HepG2 (cell line): ENCODE results near the gene OLR1. TPM values are rescaled to one million over a fixed set of nuclear protein-coding genes. Genes with fewer than 3 reads are reported as not detected.

Source experiments
- KDM1A ChIP-seq: IDR thresholded peaks from 2 replicates; pipeline ENCODE4 v1.6.1; 2016; ENCODE audit warnings: missing compliant biosample characterization
- MLLT10 ChIP-seq: sonication (generic); formaldehyde crosslinking; IDR thresholded peaks from 2 replicates; pipeline ENCODE4 v1.4.0; 2020; ENCODE audit warnings: missing genetic modification reagents
- ZBTB7B ChIP-seq: sonication (generic); formaldehyde crosslinking; IDR thresholded peaks from 2 replicates; pipeline ENCODE4 v1.4.0; 2020; ENCODE audit warnings: missing genetic modification reagents
- ZNF136 ChIP-seq: sonication (generic); formaldehyde crosslinking; IDR thresholded peaks from 2 replicates; pipeline ENCODE4 v1.8.1; 2022; ENCODE audit warnings: low read depth, mild to moderate bottlenecking, moderate library complexity, missing genetic modification reagents
- polyA plus RNA-seq, 8 experiments: library from polyadenylated mRNA; depleted of rRNA in 3 of 8; stranded (reverse) in 7 of 8; unstranded in 1 of 8; fragments of >200 nt; fragmentation: Illumina TruSeq in 4 of 8; extraction: Trizol in 4 of 8; gene quantifications; 2 replicates each; pipeline versions ENCODE4 v1.2.1 to v1.2.3, GENCODE V29; 2011 to 2016; ENCODE audit warnings: low read depth in 4 of 8, missing spikeins in 1 of 8, mixed read lengths in 1 of 8; ENCODE audit not compliant: insufficient read depth in 1 of 8
- total RNA-seq, 5 experiments: library from RNA; depleted of rRNA; stranded (reverse); fragments of >200 nt; fragmentation: Illumina TruSeq; extraction: Trizol; gene quantifications; 2 replicates each; pipeline ENCODE4 v1.2.3, GENCODE V29; 2016; ENCODE audit warnings: low read depth in 1 of 5
- TF ChIP-seq, protein P1 (sequence below): sonication (generic); formaldehyde crosslinking; IDR thresholded peaks from 2 replicates; pipeline ENCODE4 v1.9.0; 2022; ENCODE audit warnings: missing genetic modification reagents, mild to moderate bottlenecking, borderline replicate concordance
- TF ChIP-seq, protein P2 (sequence below): sonication (generic); formaldehyde crosslinking; IDR thresholded peaks from 2 replicates; pipeline ENCODE4 v1.4.0; 2020; ENCODE audit warnings: missing genetic modification reagents, borderline replicate concordance

The OLR1 gene
- total and polyA plus RNA-seq, 2 of the 13 experiments (the other 11 are each of a cell fraction or from before 2014, with no cell fraction given) = not detected

DNA sequence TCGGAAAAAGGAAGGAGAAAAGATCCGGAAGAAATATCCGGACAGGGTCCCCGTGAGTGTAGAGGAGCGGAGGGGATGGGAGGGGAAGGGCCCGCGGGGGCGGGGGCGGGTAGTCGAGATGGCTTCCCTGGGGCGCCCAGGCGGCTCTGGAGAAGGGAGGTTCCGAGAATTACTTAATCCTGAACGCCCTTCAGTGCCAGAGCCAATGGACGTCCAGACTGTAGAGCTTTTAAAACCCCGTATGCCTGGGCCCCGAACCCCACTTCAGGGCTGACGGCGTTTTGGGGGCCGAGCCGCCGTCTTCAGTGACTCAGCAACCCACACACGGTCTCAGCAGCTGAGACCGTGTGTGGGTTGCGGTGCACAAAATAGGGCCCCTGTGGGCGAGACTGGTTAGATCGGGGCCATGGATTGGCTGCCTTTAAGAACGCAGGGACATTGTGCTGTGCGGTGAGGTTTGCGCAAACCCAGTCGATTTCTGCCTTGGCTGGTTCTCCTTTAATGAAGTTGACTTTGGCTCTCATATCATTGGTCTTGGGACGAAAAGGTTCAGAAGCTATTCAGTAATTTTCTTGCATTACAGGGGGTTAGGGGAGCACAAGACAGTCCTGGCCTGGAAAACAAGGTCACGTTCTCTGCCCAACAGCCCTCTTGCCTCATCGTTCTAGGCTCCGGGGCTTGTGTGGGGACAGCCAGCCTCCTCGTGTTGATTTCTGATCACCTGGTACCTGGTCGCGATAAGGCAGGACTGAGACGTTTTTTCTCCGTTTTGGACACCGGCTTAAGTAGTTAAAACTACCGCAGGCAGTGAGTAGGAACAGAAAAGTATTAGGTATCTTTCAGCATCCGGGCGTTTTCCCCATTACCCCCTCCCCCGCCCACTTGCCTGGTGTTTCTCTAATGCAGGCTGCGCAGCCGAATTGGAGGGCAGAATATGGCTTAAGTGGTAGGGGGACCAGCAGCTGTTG lies 41.5 kb upstream of the OLR1 start (continued):
- TF ChIP-seq, protein P1, sequence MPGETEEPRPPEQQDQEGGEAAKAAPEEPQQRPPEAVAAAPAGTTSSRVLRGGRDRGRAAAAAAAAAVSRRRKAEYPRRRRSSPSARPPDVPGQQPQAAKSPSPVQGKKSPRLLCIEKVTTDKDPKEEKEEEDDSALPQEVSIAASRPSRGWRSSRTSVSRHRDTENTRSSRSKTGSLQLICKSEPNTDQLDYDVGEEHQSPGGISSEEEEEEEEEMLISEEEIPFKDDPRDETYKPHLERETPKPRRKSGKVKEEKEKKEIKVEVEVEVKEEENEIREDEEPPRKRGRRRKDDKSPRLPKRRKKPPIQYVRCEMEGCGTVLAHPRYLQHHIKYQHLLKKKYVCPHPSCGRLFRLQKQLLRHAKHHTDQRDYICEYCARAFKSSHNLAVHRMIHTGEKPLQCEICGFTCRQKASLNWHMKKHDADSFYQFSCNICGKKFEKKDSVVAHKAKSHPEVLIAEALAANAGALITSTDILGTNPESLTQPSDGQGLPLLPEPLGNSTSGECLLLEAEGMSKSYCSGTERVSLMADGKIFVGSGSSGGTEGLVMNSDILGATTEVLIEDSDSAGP (CRISPR knock-in tag) = no peak
- TF ChIP-seq KDM1A = no peak
- TF ChIP-seq, protein P2, sequence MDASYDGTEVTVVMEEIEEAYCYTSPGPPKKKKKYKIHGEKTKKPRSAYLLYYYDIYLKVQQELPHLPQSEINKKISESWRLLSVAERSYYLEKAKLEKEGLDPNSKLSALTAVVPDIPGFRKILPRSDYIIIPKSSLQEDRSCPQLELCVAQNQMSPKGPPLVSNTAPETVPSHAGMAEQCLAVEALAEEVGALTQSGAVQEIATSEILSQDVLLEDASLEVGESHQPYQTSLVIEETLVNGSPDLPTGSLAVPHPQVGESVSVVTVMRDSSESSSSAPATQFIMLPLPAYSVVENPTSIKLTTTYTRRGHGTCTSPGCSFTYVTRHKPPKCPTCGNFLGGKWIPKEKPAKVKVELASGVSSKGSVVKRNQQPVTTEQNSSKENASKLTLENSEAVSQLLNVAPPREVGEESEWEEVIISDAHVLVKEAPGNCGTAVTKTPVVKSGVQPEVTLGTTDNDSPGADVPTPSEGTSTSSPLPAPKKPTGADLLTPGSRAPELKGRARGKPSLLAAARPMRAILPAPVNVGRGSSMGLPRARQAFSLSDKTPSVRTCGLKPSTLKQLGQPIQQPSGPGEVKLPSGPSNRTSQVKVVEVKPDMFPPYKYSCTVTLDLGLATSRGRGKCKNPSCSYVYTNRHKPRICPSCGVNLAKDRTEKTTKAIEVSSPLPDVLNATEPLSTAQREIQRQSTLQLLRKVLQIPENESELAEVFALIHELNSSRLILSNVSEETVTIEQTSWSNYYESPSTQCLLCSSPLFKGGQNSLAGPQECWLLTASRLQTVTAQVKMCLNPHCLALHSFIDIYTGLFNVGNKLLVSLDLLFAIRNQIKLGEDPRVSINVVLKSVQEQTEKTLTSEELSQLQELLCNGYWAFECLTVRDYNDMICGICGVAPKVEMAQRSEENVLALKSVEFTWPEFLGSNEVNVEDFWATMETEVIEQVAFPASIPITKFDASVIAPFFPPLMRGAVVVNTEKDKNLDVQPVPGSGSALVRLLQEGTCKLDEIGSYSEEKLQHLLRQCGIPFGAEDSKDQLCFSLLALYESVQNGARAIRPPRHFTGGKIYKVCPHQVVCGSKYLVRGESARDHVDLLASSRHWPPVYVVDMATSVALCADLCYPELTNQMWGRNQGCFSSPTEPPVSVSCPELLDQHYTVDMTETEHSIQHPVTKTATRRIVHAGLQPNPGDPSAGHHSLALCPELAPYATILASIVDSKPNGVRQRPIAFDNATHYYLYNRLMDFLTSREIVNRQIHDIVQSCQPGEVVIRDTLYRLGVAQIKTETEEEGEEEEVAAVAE (CRISPR knock-in tag) = peak; percentile 91; the same call in 1 of the 2 replicates
- TF ChIP-seq ZNF136 = no peak
- no peak for TF ChIP-seq ZBTB7B (CRISPR knock-in tag)
- no peak for TF ChIP-seq MLLT10 (CRISPR knock-in tag)
